Transverse colon (tissue), 4 donors: ENCODE results near the gene HOXB9.

Experiments used
- POLR2A ChIP-seq: fragments of 450-650 bp; IDR thresholded peaks from one replicate; pipeline ENCODE4 v1.6.1; 2016; ENCODE audit warnings: antibody characterized with exemption, mild to moderate bottlenecking, moderate library complexity
- POLR2AphosphoS5 ChIP-seq, 3 donors: sonication (generic); formaldehyde crosslinking; IDR thresholded peaks; one replicate each; pipeline ENCODE4 v1.6.1; 2016; ENCODE audit warnings: antibody characterized with exemption in 3 of 3
- TF ChIP-seq, protein P1 (sequence below), 5 experiments: fragments of 200-600 bp in 3 of 5; fragments of 450-650 bp in 2 of 5; sonication (generic) in 3 of 5; IDR thresholded peaks; 1 replicate in 2 of 5; 2 replicates in 3 of 5; pipeline ENCODE4 v1.5.1; 2016 to 2017; ENCODE audit warnings: antibody characterized with exemption in 5 of 5, inconsistent platforms in 3 of 5, mild to moderate bottlenecking in 2 of 5, moderate library complexity in 1 of 5

GRCh38 chr17:48608494-48608834 lies 17.7 kb downstream of the HOXB9 start:
- TF ChIP-seq, protein P1, sequence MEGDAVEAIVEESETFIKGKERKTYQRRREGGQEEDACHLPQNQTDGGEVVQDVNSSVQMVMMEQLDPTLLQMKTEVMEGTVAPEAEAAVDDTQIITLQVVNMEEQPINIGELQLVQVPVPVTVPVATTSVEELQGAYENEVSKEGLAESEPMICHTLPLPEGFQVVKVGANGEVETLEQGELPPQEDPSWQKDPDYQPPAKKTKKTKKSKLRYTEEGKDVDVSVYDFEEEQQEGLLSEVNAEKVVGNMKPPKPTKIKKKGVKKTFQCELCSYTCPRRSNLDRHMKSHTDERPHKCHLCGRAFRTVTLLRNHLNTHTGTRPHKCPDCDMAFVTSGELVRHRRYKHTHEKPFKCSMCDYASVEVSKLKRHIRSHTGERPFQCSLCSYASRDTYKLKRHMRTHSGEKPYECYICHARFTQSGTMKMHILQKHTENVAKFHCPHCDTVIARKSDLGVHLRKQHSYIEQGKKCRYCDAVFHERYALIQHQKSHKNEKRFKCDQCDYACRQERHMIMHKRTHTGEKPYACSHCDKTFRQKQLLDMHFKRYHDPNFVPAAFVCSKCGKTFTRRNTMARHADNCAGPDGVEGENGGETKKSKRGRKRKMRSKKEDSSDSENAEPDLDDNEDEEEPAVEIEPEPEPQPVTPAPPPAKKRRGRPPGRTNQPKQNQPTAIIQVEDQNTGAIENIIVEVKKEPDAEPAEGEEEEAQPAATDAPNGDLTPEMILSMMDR (IDR thresholded peaks at IDR 0.05), result no peak
- TF ChIP-seq POLR2AphosphoS5 (IDR thresholded peaks at IDR 0.05) (no peak), POLR2A (no peak)
